ENCODE measurements around the gene FBXL3.
"Not testable (repeated sequence)": the region's sequence is repeated elsewhere in the genome, so short reads cannot be mapped to it uniquely, and the experiment has no call there.

Gene FBXL3

GRCh38 chr13:77026255-77026860 is 601 bp downstream of the FBXL3 start:
- peak; percentile 44 for DNase-seq (ENCODE audit: low spot score)

- peak; percentile 32 for DNase-seq (ENCODE audit: low spot score)
Observed at GRCh38 chr13:77022341-77022740, 4.6 kb downstream of the FBXL3 start.

GRCh38 chr13:77019756-77020155 is 7.2 kb downstream of the FBXL3 start:
- DNase-seq (ENCODE audit: low spot score), result no peak

DNA sequence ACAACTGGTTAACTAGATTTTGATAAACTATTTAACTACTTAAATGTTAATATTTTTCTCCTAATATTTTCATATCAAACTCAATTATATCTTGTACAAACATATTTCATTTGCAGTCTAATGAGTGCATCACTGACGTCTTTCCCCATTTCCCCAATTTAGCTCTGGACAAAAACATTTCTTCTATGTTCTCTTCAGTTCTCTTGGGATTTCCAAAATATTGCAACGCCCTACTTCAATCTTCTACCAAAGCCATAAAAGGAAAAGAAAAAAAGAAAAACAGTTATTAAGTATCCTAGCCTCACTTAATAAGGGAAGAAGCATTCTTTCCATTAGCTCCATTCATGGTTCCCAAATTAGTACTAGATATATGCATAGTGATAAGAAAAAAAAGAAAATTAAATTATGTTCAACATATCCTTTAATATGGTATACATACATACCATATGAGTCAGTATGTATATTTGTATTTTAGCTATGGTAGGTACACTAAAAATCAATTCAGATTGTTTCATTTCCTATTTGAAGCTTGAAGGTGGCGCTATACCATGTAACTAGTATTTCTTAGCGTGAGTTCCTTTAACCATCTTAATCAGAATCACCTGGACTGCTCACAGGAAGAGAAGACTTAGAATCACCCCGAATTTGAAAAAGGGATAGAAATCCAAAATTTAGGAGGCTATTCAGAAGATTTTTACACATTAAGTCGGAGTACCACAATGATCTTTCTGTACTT is 9.9 kb downstream of the FBXL3 start:
- DNase-seq (ENCODE audit: low spot score), result no peak

DNA sequence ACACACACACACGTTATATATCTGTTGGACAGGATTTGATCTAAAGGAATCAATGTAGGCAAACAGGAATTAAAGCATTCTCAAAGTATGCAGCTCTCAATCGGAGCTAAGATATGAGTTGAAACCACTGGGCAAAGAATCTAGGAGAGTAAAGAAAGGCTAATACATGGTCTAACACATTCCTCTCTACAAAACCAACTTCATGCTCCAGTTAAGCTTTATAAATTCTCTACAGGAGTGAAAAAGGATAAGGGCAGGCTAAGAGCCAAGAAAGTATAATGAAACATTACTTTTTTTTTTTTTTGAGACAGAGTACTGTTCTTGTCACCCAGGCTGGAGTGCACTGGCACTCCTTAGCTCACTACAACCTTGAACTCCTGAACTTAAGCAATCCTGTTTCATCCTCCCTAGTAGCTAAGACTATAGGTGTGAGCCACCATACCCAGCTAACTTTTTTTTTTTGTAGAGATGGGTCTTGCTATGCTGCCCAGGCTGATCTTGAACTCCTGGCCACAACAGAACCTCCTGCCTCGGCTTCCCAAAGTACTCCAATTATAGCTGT is 10.6 kb downstream of the FBXL3 start:
- no peak for DNase-seq (ENCODE audit: low spot score)

GRCh38 chr13:77014906-77015685 is 11.9 kb downstream of the FBXL3 start:
- no peak for DNase-seq (ENCODE audit: low spot score)

DNA sequence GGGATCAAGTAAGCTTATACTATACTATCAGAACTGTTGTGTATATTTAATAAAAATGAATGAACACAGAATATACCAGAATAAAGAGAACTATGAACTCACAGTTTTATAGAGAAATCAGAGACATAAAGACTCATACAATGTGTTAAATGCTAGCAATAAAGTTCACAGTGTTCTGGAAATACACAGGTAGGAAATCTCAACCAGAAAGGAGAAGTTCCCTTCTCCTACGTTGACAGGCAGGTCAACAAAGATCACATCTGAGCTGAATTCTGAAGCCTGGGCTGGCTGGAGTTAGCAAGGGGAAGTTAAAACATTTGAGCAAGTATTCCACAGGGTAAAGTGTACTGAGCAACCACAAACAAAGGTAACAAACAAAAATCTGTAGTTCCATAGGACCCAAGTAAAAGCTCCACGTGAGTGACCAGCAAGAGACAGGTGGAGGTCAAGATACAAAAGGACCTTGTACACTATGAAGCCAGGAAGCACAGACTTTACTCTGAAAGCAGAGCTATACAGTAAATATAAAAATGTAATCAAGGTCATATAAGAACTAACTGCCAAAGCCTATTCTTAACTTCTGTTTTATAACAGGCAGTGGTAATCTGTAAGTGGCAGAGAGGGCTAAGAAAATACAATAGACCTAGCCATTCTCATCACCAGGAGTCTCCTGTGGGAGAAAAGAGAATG is 13.0 kb downstream of the FBXL3 start:
- DNase-seq (ENCODE audit: low spot score), result no peak

GRCh38 chr13:77009719-77010118 is 17.2 kb downstream of the FBXL3 start:
- DNase-seq (ENCODE audit: low spot score), result not testable (repeated sequence)

GRCh38 chr13:77009011-77009410 is 17.9 kb downstream of the FBXL3 start:
- DNase-seq (ENCODE audit: low spot score), result no peak

DNA sequence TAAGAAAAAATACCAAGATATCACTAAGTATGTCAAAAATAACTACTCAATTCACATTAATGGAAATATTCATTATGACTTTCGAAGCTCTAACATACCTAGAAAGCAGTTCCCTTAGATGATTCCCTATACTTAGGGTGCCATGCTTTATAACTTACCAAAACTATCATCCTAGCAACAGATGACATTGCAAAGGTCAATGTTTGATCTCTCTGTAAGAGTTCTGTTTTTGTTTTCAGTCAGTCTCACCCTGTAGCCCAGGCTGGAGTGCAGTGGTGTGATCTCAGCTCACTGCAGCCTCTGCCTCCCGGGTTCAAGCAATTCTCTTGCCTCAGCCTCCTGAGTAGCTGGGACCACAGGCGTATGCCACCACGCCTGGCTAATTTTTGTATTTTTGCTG is 18.6 kb downstream of the FBXL3 start:
- not testable (repeated sequence) for DNase-seq (ENCODE audit: low spot score)

- DNase-seq (ENCODE audit: low spot score), result no peak
Observed at GRCh38 chr13:77002590-77003190, 24.3 kb downstream of the FBXL3 start.

DNA sequence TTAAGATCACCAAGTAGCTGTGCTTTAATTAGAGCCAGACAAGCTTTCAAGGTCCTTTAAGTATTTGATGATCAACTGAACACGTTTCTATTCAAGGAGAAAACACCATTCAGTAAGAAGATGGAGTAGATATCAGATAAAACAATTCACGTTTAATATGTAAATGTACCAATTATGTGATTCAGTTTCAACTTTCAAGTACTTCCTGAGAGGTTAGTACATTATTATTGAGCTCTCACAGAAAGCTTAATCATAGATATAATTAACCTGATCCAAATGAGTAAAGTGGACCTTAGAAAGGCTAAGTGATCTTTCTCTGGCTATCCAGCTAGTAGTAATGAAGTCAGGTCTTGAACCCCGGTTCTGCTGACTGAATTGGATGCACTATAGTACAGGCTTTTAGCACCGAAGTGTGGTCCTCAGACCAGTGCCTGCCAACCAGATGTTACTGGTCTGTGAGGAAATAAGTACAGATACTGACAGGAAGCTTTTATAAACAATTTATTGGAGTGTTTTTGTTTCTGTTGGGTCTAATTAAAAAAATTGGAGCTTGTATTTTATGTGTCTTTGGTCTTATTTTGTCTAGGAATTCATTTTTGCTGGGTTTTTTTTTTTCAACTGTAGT is 24.9 kb downstream of the FBXL3 start:
- DNase-seq (ENCODE audit: low spot score), result no peak

DNA sequence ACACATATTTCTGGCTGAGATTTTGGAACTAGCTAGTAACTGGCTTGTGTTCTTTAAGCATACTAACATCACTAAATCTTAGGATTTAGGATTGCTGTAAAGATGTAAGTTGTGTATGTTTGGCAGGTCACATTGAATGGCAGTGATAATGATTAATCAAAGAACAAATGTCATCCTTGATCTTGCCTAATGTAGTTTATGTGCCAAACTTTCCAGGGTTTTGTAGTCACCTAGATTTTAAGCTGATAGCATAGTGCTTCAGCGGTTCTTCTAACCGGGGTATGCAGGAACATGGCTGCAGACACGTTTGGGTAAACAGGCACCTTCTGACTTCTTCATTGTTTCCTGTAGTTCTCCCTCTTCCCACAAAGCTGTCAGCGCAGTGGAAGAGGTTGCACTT is 25.4 kb downstream of the FBXL3 start:
- DNase-seq (ENCODE audit: low spot score), result no peak

DNA sequence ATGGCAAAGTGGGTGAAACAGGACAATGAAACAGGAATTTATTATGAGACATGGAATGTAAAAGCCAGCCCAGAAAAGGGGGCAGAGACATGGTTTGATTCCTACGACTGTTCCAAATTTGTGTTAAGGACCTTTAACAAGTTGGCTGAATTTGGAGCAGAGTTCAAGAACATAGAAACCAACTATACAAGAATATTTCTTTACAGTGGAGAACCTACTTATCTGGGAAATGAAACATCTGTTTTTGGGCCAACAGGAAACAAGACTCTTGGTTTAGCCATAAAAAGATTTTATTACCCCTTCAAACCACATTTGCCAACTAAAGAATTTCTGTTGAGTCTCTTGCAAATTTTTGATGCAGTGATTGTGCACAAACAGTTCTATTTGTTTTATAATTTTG is 26.5 kb downstream of the FBXL3 start:
- no peak for DNase-seq (ENCODE audit: low spot score)

DNA sequence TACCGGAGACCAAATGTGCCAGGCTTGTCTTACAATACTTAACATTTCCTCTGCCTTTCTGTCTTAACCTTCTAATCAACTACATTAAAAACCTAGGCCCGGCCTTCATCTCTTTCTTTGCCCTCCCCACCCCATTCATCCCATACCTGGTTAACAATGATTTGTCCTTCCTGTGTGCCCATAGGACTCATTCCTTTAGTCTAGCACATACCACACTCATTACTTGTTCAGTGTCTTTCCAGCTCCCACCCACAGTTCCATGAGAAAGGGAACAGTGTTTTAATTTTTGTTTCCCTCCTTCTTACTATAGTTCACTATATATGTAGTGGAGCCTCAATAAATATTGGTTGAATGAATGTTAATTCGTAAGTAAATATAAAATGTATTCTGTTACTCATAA is 32.7 kb downstream of the FBXL3 start:
- no peak for DNase-seq (ENCODE audit: low spot score)

DNA sequence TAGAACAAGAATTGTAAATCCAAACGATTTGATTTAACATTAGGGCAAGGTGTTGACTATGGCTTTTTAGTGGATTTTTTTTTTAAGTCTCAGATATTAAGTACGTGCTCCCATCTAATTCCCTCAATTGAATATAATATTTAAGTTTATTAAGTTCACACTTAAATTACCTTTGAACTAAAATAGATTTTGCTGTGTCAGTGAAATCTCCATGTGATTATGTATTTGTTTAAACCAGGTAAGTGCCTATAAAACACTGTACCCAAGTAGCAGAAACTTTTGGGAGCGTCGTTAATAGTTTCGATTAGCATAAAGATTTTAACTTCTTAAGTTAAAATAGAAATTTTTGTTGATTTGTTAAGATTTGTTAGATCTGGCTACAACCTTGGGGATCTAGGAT is 33.5 kb downstream of the FBXL3 start:
- no peak for DNase-seq (ENCODE audit: low spot score)

DNA sequence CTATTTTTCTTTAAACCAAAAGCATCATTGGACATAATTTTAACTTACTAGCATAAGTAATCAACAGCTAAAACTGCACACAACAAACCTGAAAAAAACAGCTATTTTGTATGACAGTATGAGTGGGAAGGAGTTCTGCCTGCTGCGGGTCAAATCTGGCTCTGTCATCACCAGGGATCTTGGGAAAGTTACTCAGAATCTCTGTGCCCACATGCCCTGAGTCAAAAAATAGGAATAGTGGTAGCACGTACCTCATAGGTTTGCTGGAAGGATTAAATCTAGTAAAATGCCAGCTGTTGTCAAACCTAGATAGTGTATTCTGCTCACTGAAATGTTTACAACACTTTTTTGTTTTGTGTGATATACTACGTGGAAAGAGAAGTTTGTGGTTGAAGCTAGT is 33.9 kb downstream of the FBXL3 start:
- peak; percentile 15 for DNase-seq (ENCODE audit: low spot score)

GRCh38 chr13:76992548-76993001 is 34.4 kb downstream of the FBXL3 start:
- DNase-seq (ENCODE audit: low spot score), result peak; percentile 22

DNA sequence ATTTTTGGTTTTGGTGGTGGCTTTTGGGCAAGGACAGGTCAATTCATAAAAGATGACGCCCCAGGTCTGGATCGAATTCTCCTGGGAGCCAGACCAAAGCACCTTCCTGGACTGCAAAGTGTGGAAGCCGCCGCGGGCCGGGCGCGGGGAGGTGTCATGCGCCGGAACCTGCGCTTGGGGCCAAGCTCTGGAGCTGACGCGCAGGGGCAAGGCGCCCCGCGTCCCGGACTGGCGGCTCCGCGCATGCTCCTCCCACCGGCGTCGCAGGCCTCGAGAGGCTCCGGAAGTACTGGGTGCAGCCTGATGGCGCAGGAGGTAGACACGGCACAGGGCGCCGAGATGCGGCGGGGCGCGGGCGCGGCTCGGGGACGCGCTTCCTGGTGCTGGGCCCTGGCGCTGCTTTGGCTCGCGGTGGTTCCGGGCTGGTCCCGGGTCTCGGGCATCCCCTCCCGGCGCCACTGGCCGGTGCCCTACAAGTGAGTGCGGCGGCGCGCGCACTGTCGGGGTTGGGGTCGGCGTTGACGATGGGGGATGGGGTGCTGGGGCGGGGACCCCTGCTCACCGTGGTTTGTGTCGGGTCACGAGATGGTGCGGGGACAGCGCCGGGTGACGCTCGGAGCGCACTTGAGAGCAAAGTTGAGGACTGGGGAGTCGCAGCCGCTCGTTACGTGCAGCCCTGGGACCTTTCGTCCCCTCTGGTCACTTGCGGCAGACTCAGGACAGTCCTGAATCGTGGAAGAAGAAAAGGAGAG is 35.0 kb downstream of the FBXL3 start, which contains the start of gene CLN5:
Gene CLN5 (plus strand): TSS at position 286 of the 752 bp plus-strand sequence. CDS start 18 bp downstream, at position 304.
- DNase-seq (ENCODE audit: low spot score), result peak; percentile 94

GRCh38 chr13:76991432-76991795 is 35.5 kb downstream of the FBXL3 start:
- DNase-seq (ENCODE audit: low spot score), result no peak

All from hepatic stellate cell (primary cell).